ENCODE measurements around the gene PATE3. TPM values are rescaled to one million over a fixed set of nuclear protein-coding genes. Genes with fewer than 3 reads are reported as not detected.

PATE3 gene
- polyA plus RNA-seq, 1 of the 3 experiments (the other 2 are of a cell fraction), result not detected

- TF ChIP-seq, protein P1, sequence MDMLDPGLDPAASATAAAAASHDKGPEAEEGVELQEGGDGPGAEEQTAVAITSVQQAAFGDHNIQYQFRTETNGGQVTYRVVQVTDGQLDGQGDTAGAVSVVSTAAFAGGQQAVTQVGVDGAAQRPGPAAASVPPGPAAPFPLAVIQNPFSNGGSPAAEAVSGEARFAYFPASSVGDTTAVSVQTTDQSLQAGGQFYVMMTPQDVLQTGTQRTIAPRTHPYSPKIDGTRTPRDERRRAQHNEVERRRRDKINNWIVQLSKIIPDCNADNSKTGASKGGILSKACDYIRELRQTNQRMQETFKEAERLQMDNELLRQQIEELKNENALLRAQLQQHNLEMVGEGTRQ (IDR thresholded peaks at IDR 0.05; ENCODE audit: borderline replicate concordance, low read depth, low read length), result no peak
- no peak for TF ChIP-seq FOXJ3 (CRISPR knock-in tag; IDR thresholded peaks at IDR 0.05)
- no peak for TF ChIP-seq EZH2phosphoT487 (IDR thresholded peaks at IDR 0.05; ENCODE audit: borderline replicate concordance, low read depth)
- TF ChIP-seq EP300 (IDR thresholded peaks at IDR 0.05; ENCODE audit: borderline replicate concordance in 1 of 2, low read depth in 1 of 2, low read length in 1 of 2), result no peak
- TF ChIP-seq USF1 (IDR thresholded peaks at IDR 0.05; ENCODE audit: borderline replicate concordance, low read depth), result no peak
- no peak for TF ChIP-seq TCF12 (IDR thresholded peaks at IDR 0.05)
Measured at GRCh38 chr11:125784678-125785077, 3.2 kb upstream of the PATE3 start (continued).

DNA sequence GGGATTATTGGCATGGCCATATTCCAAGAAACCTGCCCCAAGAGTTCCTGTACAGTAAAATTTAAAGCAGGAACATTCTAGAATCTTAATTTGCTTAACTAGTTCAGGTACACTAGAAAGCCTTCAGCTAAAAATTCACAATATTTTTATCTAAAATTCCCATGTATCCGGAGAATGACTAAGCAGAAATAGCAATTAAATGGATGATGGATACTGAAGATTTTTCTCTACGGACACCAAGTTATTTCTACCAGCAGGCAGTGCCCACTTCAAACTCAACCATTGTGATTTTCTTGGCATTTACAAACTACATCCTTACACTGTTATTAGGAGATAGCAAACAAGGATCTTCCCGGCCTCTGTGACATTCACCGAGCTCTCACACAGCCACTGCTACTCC, 2.9 kb downstream of the PATE3 start:
- no peaks in the 10 kb centered on the region for H3K9me2 ChIP-seq
- TF ChIP-seq IRF3 (IDR thresholded peaks at IDR 0.05; ENCODE audit: low read depth, low read length) (no peak), POLR2AphosphoS5 (IDR thresholded peaks at IDR 0.05; ENCODE audit: low read depth, low read length) (no peak), FOSL2 (IDR thresholded peaks at IDR 0.05; ENCODE audit: borderline replicate concordance, low read depth) (no peak), CHD2 (IDR thresholded peaks at IDR 0.05; ENCODE audit: low read length, partially characterized antibody) (no peak), SMC3 (IDR thresholded peaks at IDR 0.05; ENCODE audit: low read depth, low read length) (no peak), CTCF (IDR thresholded peaks at IDR 0.05) (no peak), JUND (IDR thresholded peaks at IDR 0.05) (no peak), FOXM1 (IDR thresholded peaks at IDR 0.05; ENCODE audit: low read depth) (no peak), TAF1 (IDR thresholded peaks at IDR 0.05; ENCODE audit: borderline replicate concordance, low read depth, low read length) (no peak), FOXJ3 (CRISPR knock-in tag; IDR thresholded peaks at IDR 0.05) (no peak), TCF12 (IDR thresholded peaks at IDR 0.05) (no peak), REST (IDR thresholded peaks at IDR 0.05; ENCODE audit: low read depth, low read length) (no peak), YY1 (IDR thresholded peaks at IDR 0.05; ENCODE audit: low read depth) (no peak), GATA2 (CRISPR knock-in tag; IDR thresholded peaks at IDR 0.05) (no peak), GABPA (IDR thresholded peaks at IDR 0.05; ENCODE audit: low read depth) (no peak), MEF2A (IDR thresholded peaks at IDR 0.05; ENCODE audit: borderline replicate concordance, low read depth) (no peak), MAX (IDR thresholded peaks at IDR 0.05; ENCODE audit: low read depth) (no peak), EZH2phosphoT487 (IDR thresholded peaks at IDR 0.05; ENCODE audit: borderline replicate concordance, low read depth) (no peak)
- TF ChIP-seq, protein P1 (IDR thresholded peaks at IDR 0.05; ENCODE audit: borderline replicate concordance, low read depth, low read length), result no peak
- no peaks in the 10 kb centered on the region for H3K27me3 ChIP-seq (ENCODE audit: insufficient read depth)
- no peak overlapping the region for H3K4me2 ChIP-seq
- H2AFZ ChIP-seq (ENCODE audit: low read depth), result no peak overlapping the region
- ChIA-PET CTCF (no interaction called here), POLR2A (no interaction called here)
- H4K20me1 ChIP-seq (ENCODE audit: insufficient read depth), result no peaks in the 10 kb centered on the region
- no peak overlapping the region for H3K4me3 ChIP-seq (ENCODE audit: low read depth in 2 of 2, low read length in 1 of 2)
- no peaks in the 10 kb centered on the region for H3F3A ChIP-seq (replicated peaks; ENCODE audit: insufficient read depth)
- H3K9me3 ChIP-seq, result no peaks in the 10 kb centered on the region
- H3K36me3 ChIP-seq (replicated peaks in 1 of 2; ENCODE audit: control insufficient read depth in 1 of 2, insufficient read depth in 2 of 2, low read length in 1 of 2), result no peaks in the 10 kb centered on the region
- no peak for DNase-seq
- WGBS (ENCODE audit: low lambda C conversion rate), result 66% methylated on average over 4 of the region's 4 CpGs
- H3K9ac ChIP-seq, result no peak overlapping the region
- H3K27ac ChIP-seq (ENCODE audit: low read depth in 2 of 2, low read length in 1 of 2), result no peak overlapping the region
- no peaks in the 10 kb centered on the region for H3K79me2 ChIP-seq (ENCODE audit: insufficient read depth)
- H3K4me1 ChIP-seq (ENCODE audit: control insufficient read depth in 1 of 2, insufficient read depth in 2 of 2, low read depth in 1 of 2, low read length in 1 of 2), result no peaks in the 10 kb centered on the region

All from SK-N-SH (cell line).